DOHH2 (cell line): ENCODE results near the gene TANC1.

Experiments used
- H3F3A ChIP-seq: fragments of 200-600 bp; sonication (generic), shearing (Covaris generic); 2 replicates; pipeline ENCODE4 v1.6.0; 2016; ENCODE audit warnings: antibody characterized with exemption, mild to moderate bottlenecking; ENCODE audit not compliant: control insufficient read depth, insufficient read depth
- H3K27ac ChIP-seq: fragments of 200-600 bp; sonication (generic); 2 replicates; pipeline ENCODE4 v1.5.1; 2014; ENCODE audit warnings: low read depth, mild to moderate bottlenecking, low read length, moderate library complexity
- H3K27me3 ChIP-seq: fragments of 200-600 bp; sonication (generic); 2 replicates; pipeline ENCODE4 v1.6.1; 2014; ENCODE audit warnings: mild to moderate bottlenecking, low read length, mixed read lengths; ENCODE audit not compliant: control insufficient read depth
- H3K36me3 ChIP-seq: fragments of 200-600 bp; sonication (generic); 2 replicates; pipeline ENCODE4 v1.6.1; 2014; ENCODE audit warnings: mild to moderate bottlenecking, low read length, moderate library complexity, mixed read lengths; ENCODE audit not compliant: control insufficient read depth
- H3K4me1 ChIP-seq: fragments of 200-600 bp; sonication (generic); 2 replicates; pipeline ENCODE4 v1.6.1; 2014; ENCODE audit warnings: mild to moderate bottlenecking, low read length, mixed read lengths; ENCODE audit not compliant: control insufficient read depth
- H3K4me2 ChIP-seq: fragments of 200-600 bp; sonication (generic); 2 replicates; pipeline ENCODE4 v1.6.0; 2014; ENCODE audit warnings: mild to moderate bottlenecking, low read length, moderate library complexity
- H3K4me3 ChIP-seq: fragments of 200-600 bp; sonication (generic); 2 replicates; pipeline ENCODE4 v1.5.1; 2014; ENCODE audit warnings: mild to moderate bottlenecking, low read length, mixed read lengths
- H3K79me2 ChIP-seq: fragments of 200-600 bp; sonication (generic); 2 replicates; pipeline ENCODE4 v1.6.1; 2014; ENCODE audit warnings: mild to moderate bottlenecking, low read length, mixed read lengths; ENCODE audit not compliant: control insufficient read depth
- H3K9me2 ChIP-seq: fragments of 200-600 bp; sonication (generic); replicated peaks from 2 replicates; pipeline ENCODE4 v1.6.1; 2014; ENCODE audit warnings: mild to moderate bottlenecking, low read length, mixed read lengths; ENCODE audit not compliant: control insufficient read depth
- H3K9me3 ChIP-seq: fragments of 200-600 bp; sonication (generic); 2 replicates; pipeline ENCODE4 v1.6.1; 2014; ENCODE audit warnings: antibody characterized with exemption, low read length, mixed read lengths; ENCODE audit not compliant: control insufficient read depth, insufficient read depth
- H4K20me1 ChIP-seq: fragments of 200-600 bp; sonication (generic); 2 replicates; pipeline ENCODE4 v1.6.0; 2014; ENCODE audit warnings: low read depth, mild to moderate bottlenecking, antibody characterized with exemption, low read length, moderate library complexity; ENCODE audit not compliant: control insufficient read depth, insufficient read depth
- CTCF ChIP-seq: fragments of 200-600 bp; sonication (generic); IDR thresholded peaks from one replicate; pipeline ENCODE4 v1.5.1; 2014; ENCODE audit warnings: antibody characterized with exemption, mild to moderate bottlenecking, low read depth, low read length; ENCODE audit not compliant: poor library complexity, severe bottlenecking
- EZH2phosphoT487 ChIP-seq: fragments of 200-600 bp; sonication (generic); IDR thresholded peaks from 2 replicates; pipeline ENCODE4 v1.6.1; 2017; ENCODE audit warnings: borderline replicate concordance, mild to moderate bottlenecking, antibody characterized with exemption, low read length, moderate library complexity, mixed read lengths

Gene TANC1

GRCh38 chr2:158968396-158969161 is at the start of gene TANC1:
Gene TANC1, plus strand, starts transcription at chr2:158968640. Its CDS starts 97,271 bp downstream, at chr2:159065911.
- Histone ChIP-seq H3K27me3 (peaks cover 60% of the 10 kb centered on the region), H3K36me3 (no peaks in the 10 kb centered on the region), H3K4me3 (peak within 1 kb of the TSS; percentile 46), H3K9me3 (no peaks in the 10 kb centered on the region), H3K4me1 (peaks cover 7% of the 10 kb centered on the region; the same call in 1 of the 2 replicates), H4K20me1 (no peaks in the 10 kb centered on the region), H3K9me2 (no peaks in the 10 kb centered on the region), H3K4me2 (peak within 1 kb of the TSS; percentile 47), H3K79me2 (no peaks in the 10 kb centered on the region), H3F3A (no peaks in the 10 kb centered on the region), H3K27ac (no peak within 1 kb of the TSS)
- TF ChIP-seq EZH2phosphoT487 (0 out of 2 replicates have a peak, but pooled peaks have one; percentile 72), CTCF (no peak)

GRCh38 chr2:158921599-158922408 is 46.6 kb upstream of the TANC1 start:
- no peaks in the 10 kb centered on the region for H3K36me3 ChIP-seq
- no peaks in the 10 kb centered on the region for H3K4me1 ChIP-seq
- no peaks in the 10 kb centered on the region for H3K79me2 ChIP-seq
- no peak overlapping the region for H3K4me2 ChIP-seq
- H3K9me3 ChIP-seq: no peaks in the 10 kb centered on the region
- H3K9me2 ChIP-seq: no peaks in the 10 kb centered on the region
- no peaks in the 10 kb centered on the region for H3F3A ChIP-seq
- TF ChIP-seq CTCF: no peak
- TF ChIP-seq EZH2phosphoT487: no peak
- H3K4me3 ChIP-seq: no peak overlapping the region
- H4K20me1 ChIP-seq: no peaks in the 10 kb centered on the region
- H3K27ac ChIP-seq: no peak overlapping the region
- H3K27me3 ChIP-seq: no peaks in the 10 kb centered on the region

- no peak for TF ChIP-seq EZH2phosphoT487
- no peak for TF ChIP-seq CTCF
- Histone ChIP-seq H3F3A (no peaks in the 10 kb centered on the region), H3K27ac (no peak overlapping the region), H3K9me3 (no peaks in the 10 kb centered on the region), H3K9me2 (no peaks in the 10 kb centered on the region), H4K20me1 (no peaks in the 10 kb centered on the region), H3K4me3 (no peak overlapping the region), H3K79me2 (no peaks in the 10 kb centered on the region), H3K27me3 (no peaks in the 10 kb centered on the region), H3K4me1 (no peaks in the 10 kb centered on the region), H3K36me3 (no peaks in the 10 kb centered on the region), H3K4me2 (no peak overlapping the region)
Measured at GRCh38 chr2:158922601-158923000, 45.8 kb upstream of the TANC1 start.
